B cell (primary cell): Measurements from ENCODE around the gene ERBB2.

Source experiments
- EZH2 ChIP-seq: IDR thresholded peaks from 2 replicates; pipeline ENCODE4 v1.6.1; 2012; ENCODE audit warnings: borderline replicate concordance, low read depth, mild to moderate bottlenecking, moderate library complexity, low read length; ENCODE audit not compliant: insufficient read depth, poor library complexity, severe bottlenecking
- TF ChIP-seq, protein P1 (sequence below): fragments of 200-600 bp; IDR thresholded peaks from one replicate; pipeline ENCODE4 v1.8.0; 2022; ENCODE audit warnings: antibody characterized with exemption, mild to moderate bottlenecking

DNA sequence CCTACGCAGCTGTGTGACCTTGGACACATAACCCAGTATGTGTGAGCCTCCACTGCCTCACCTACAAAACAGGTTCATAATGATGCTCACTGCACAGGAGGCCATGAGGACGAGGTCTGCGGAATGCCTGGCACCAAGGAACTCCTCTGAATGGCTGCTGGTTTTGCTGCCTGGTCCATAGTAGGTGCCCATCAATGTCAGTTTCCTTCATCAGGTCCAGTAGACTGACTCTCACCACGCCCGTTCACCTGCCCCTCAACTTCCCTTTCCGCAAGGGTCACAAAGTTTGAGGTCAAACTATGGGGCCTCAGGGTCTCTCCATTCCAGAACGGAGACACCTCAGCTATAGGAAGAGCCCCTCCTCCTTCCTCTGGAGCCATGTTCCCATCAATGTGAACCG lies 22.8 kb upstream of the ERBB2 start:
- TF ChIP-seq, protein P1, sequence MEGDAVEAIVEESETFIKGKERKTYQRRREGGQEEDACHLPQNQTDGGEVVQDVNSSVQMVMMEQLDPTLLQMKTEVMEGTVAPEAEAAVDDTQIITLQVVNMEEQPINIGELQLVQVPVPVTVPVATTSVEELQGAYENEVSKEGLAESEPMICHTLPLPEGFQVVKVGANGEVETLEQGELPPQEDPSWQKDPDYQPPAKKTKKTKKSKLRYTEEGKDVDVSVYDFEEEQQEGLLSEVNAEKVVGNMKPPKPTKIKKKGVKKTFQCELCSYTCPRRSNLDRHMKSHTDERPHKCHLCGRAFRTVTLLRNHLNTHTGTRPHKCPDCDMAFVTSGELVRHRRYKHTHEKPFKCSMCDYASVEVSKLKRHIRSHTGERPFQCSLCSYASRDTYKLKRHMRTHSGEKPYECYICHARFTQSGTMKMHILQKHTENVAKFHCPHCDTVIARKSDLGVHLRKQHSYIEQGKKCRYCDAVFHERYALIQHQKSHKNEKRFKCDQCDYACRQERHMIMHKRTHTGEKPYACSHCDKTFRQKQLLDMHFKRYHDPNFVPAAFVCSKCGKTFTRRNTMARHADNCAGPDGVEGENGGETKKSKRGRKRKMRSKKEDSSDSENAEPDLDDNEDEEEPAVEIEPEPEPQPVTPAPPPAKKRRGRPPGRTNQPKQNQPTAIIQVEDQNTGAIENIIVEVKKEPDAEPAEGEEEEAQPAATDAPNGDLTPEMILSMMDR, result no peak
- TF ChIP-seq EZH2, result no peak
